Transverse colon (tissue), 3 donors: ENCODE data around the gene SNTG2.

Experiments used
- CTCF ChIP-seq, 5 experiments: fragments of 200-600 bp in 3 of 5; fragments of 450-650 bp in 2 of 5; sonication (generic) in 3 of 5; IDR thresholded peaks; 1 replicate in 2 of 5; 2 replicates in 3 of 5; pipeline ENCODE4 v1.5.1; 2016 to 2017; ENCODE audit warnings: antibody characterized with exemption in 5 of 5, inconsistent platforms in 3 of 5, mild to moderate bottlenecking in 2 of 5, moderate library complexity in 1 of 5
- POLR2A ChIP-seq: fragments of 450-650 bp; IDR thresholded peaks from one replicate; pipeline ENCODE4 v1.6.1; 2016; ENCODE audit warnings: antibody characterized with exemption, mild to moderate bottlenecking, moderate library complexity

- TF ChIP-seq CTCF (IDR thresholded peaks at IDR 0.05) (no peak), POLR2A (no peak)
Measured at GRCh38 chr2:1022178-1022577, 71.5 kb downstream of the SNTG2 start.
